Activated T-helper 17 cell treated with anti-CD3 and anti-CD28 coated beads, Interleukin-2, amount 50 U/mL, for 72 hours (primary cell): ENCODE data around the gene PCDHA8. TPM values are rescaled to one million over a fixed set of nuclear protein-coding genes. Genes with fewer than 3 reads are reported as not detected.
"Not testable (repeated sequence)": the region's sequence is repeated elsewhere in the genome, so short reads cannot be mapped to it uniquely, and the experiment has no call there.

Source experiments
- ATAC-seq: fragments of 150-1000 bp; cut with Tn5 transposase; replicated peaks from 2 replicates; pipeline ENCODE4 v1.10.0; 2021; ENCODE audit warnings: mild to moderate bottlenecking, moderate library complexity
- H3K27ac Mint-ChIP-seq: one replicate; pipeline ENCODE4 v1.8.0; 2022; ENCODE audit warnings: mixed read lengths
- H3K27me3 Mint-ChIP-seq: one replicate; pipeline ENCODE4 v1.8.0; 2022; ENCODE audit warnings: mixed read lengths
- H3K36me3 Mint-ChIP-seq: one replicate; pipeline ENCODE4 v1.8.0; 2022; ENCODE audit warnings: low read depth, mild to moderate bottlenecking, mixed read lengths
- H3K4me1 Mint-ChIP-seq: one replicate; pipeline ENCODE4 v1.8.0; 2022; ENCODE audit warnings: mixed read lengths
- H3K4me3 Mint-ChIP-seq: one replicate; pipeline ENCODE4 v1.8.0; 2022; ENCODE audit warnings: mild to moderate bottlenecking, mixed read lengths
- H3K9me3 Mint-ChIP-seq: one replicate; pipeline ENCODE4 v1.8.0; 2022; ENCODE audit warnings: mixed read lengths
- total RNA-seq, 2 donors: library from RNA; stranded (reverse); gene quantifications; one replicate each; pipeline ENCODE4 v1.2.3, GENCODE V29; 2022

Gene PCDHA8
- total RNA-seq, 2 donors from 2014 or later = not detected

GRCh38 chr5:140808889-140809291 is 32.1 kb upstream of the PCDHA8 start:
- no peak for ATAC-seq
- peaks cover 11% of the 10 kb centered on the region for H3K9me3 Mint-ChIP-seq
- no peak overlapping the region for H3K4me3 Mint-ChIP-seq
- no peaks in the 10 kb centered on the region for H3K4me1 Mint-ChIP-seq
- no peak overlapping the region for H3K27ac Mint-ChIP-seq
- H3K27me3 Mint-ChIP-seq = peaks cover 19% of the 10 kb centered on the region
- no peaks in the 10 kb centered on the region for H3K36me3 Mint-ChIP-seq

GRCh38 chr5:140821375-140822280 is 19.4 kb upstream of the PCDHA8 start, which contains the start of gene PCDHA5:
PCDHA5 (plus strand) TSS chr5:140821613.
- H3K9me3 Mint-ChIP-seq = peaks cover 8% of the 10 kb centered on the region
- H3K27ac Mint-ChIP-seq = no peak within 1 kb of the TSS
- H3K27me3 Mint-ChIP-seq = peaks cover 8% of the 10 kb centered on the region
- no peak within 1 kb of the TSS for H3K4me3 Mint-ChIP-seq
- no peak for ATAC-seq
- H3K36me3 Mint-ChIP-seq = no peaks in the 10 kb centered on the region
- no peaks in the 10 kb centered on the region for H3K4me1 Mint-ChIP-seq

GRCh38 chr5:140822281-140822629 is 18.7 kb upstream of the PCDHA8 start:
- H3K27me3 Mint-ChIP-seq = peaks cover 14% of the 10 kb centered on the region

GRCh38 chr5:140822969-140823368 is 18.0 kb upstream of the PCDHA8 start:
- ATAC-seq, H3K36me3 Mint-ChIP-seq, H3K4me1 Mint-ChIP-seq, H3K4me3 Mint-ChIP-seq, H3K27ac Mint-ChIP-seq: not testable (repeated sequence)
- peaks cover 12% of the 10 kb centered on the region for H3K9me3 Mint-ChIP-seq
- H3K27me3 Mint-ChIP-seq = peaks cover 19% of the 10 kb centered on the region

More at GRCh38 chr5:140822281-140822629, 18.7 kb upstream of the PCDHA8 start:
- ATAC-seq = no peak
- Mint-ChIP-seq H3K36me3 (no peaks in the 10 kb centered on the region), H3K9me3 (peaks cover 12% of the 10 kb centered on the region), H3K27ac (no peak overlapping the region), H3K4me3 (no peak overlapping the region), H3K4me1 (no peaks in the 10 kb centered on the region)

- Mint-ChIP-seq H3K4me1 (no peaks in the 10 kb centered on the region), H3K36me3 (no peaks in the 10 kb centered on the region), H3K27me3 (peaks cover 21% of the 10 kb centered on the region), H3K9me3 (peaks cover 13% of the 10 kb centered on the region), H3K27ac (no peak overlapping the region), H3K4me3 (no peak overlapping the region)
- no peak for ATAC-seq
These were observed 17.5 kb upstream of the PCDHA8 start for GRCh38 chr5:140823475-140823874.

- Mint-ChIP-seq H3K27me3 (peaks cover 24% of the 10 kb centered on the region), H3K4me3 (no peak within 1 kb of the TSS), H3K4me1 (no peaks in the 10 kb centered on the region), H3K36me3 (no peaks in the 10 kb centered on the region), H3K27ac (no peak within 1 kb of the TSS), H3K9me3 (peaks cover 12% of the 10 kb centered on the region)
- ATAC-seq = no peak
These were observed 13.2 kb upstream of the PCDHA8 start, which contains the start of gene PCDHA6 for GRCh38 chr5:140827704-140828361. PCDHA6 (plus strand) TSS chr5:140827960; CDS start chr5:140828092, 132 bp downstream.

GRCh38 chr5:140828362-140828737 is 12.6 kb upstream of the PCDHA8 start:
- Mint-ChIP-seq H3K4me1 (no peaks in the 10 kb centered on the region), H3K36me3 (no peaks in the 10 kb centered on the region), H3K9me3 (peaks cover 12% of the 10 kb centered on the region), H3K4me3 (no peak overlapping the region), H3K27ac (no peak overlapping the region), H3K27me3 (peaks cover 27% of the 10 kb centered on the region)
- ATAC-seq = no peak

- H3K4me3 Mint-ChIP-seq, ATAC-seq, H3K27ac Mint-ChIP-seq: not testable (repeated sequence)
These were observed 11.2 kb upstream of the PCDHA8 start for GRCh38 chr5:140829511-140830501.

GRCh38 chr5:140833993-140834392 is 7.0 kb upstream of the PCDHA8 start, which contains the start of gene PCDHA7:
PCDHA7 (plus strand) TSS chr5:140834269; CDS start chr5:140834384, 115 bp downstream.
- Mint-ChIP-seq H3K27ac (no peak within 1 kb of the TSS), H3K4me1 (no peaks in the 10 kb centered on the region), H3K9me3 (no peaks in the 10 kb centered on the region), H3K4me3 (no peak within 1 kb of the TSS), H3K36me3 (no peaks in the 10 kb centered on the region), H3K27me3 (peaks cover 10% of the 10 kb centered on the region)
- ATAC-seq = no peak

More at GRCh38 chr5:140829511-140830501, 11.2 kb upstream of the PCDHA8 start:
- peaks cover 12% of the 10 kb centered on the region for H3K9me3 Mint-ChIP-seq
- H3K27me3 Mint-ChIP-seq = peaks cover 27% of the 10 kb centered on the region
- not testable (repeated sequence) for H3K4me1 Mint-ChIP-seq, H3K36me3 Mint-ChIP-seq

- H3K4me3 Mint-ChIP-seq, H3K4me1 Mint-ChIP-seq, H3K9me3 Mint-ChIP-seq, H3K27ac Mint-ChIP-seq, H3K36me3 Mint-ChIP-seq, ATAC-seq: not testable (repeated sequence)
- peaks cover 10% of the 10 kb centered on the region for H3K27me3 Mint-ChIP-seq
These were observed 6.5 kb upstream of the PCDHA8 start for GRCh38 chr5:140834439-140835008.

GRCh38 chr5:140835622-140836510 is 5.1 kb upstream of the PCDHA8 start:
- no peak overlapping the region for H3K27ac Mint-ChIP-seq
- ATAC-seq = no peak
- no peaks in the 10 kb centered on the region for H3K4me1 Mint-ChIP-seq
- peaks cover 19% of the 10 kb centered on the region for H3K27me3 Mint-ChIP-seq
- no peaks in the 10 kb centered on the region for H3K36me3 Mint-ChIP-seq
- peaks cover 4% of the 10 kb centered on the region for H3K9me3 Mint-ChIP-seq
- no peak overlapping the region for H3K4me3 Mint-ChIP-seq

GRCh38 chr5:140842798-140843733 is 2.1 kb downstream of the PCDHA8 start:
- no peaks in the 10 kb centered on the region for H3K36me3 Mint-ChIP-seq
- no peak for ATAC-seq
- H3K9me3 Mint-ChIP-seq = peaks cover 4% of the 10 kb centered on the region
- H3K27ac Mint-ChIP-seq = no peak overlapping the region
- no peak overlapping the region for H3K4me3 Mint-ChIP-seq
- peaks cover 25% of the 10 kb centered on the region for H3K27me3 Mint-ChIP-seq
- no peaks in the 10 kb centered on the region for H3K4me1 Mint-ChIP-seq
